ENCODE data around the gene PACC1.

GRCh38 chr1:212455401-212455800 lies 40.7 kb upstream of the PACC1 start:
- TF ChIP-seq CTCF (IDR thresholded peaks at IDR 0.05) = no peak
- no peak for TF ChIP-seq POLR2A (IDR thresholded peaks at IDR 0.05; ENCODE audit: low read depth)
- no peak for TF ChIP-seq POLR2AphosphoS5 (IDR thresholded peaks at IDR 0.05)
- no peak for TF ChIP-seq EP300 (IDR thresholded peaks at IDR 0.05)
